GM19467 (cell line): Measurements from ENCODE around the gene MRPL24.
A peak's percentile ranks its signal among the peaks of the same experiment; 100 is the strongest.
"Not testable (repeated sequence)": the region's sequence is repeated elsewhere in the genome, so short reads cannot be mapped to it uniquely, and the experiment has no call there.

Source experiments
- ATAC-seq: cut with Tn5 transposase; IDR thresholded peaks from one replicate; pipeline ENCODE4 v1.9.1; 2021; ENCODE audit warnings: mild to moderate bottlenecking, moderate library complexity; ENCODE audit not compliant: unreplicated experiment

MRPL24 gene

DNA sequence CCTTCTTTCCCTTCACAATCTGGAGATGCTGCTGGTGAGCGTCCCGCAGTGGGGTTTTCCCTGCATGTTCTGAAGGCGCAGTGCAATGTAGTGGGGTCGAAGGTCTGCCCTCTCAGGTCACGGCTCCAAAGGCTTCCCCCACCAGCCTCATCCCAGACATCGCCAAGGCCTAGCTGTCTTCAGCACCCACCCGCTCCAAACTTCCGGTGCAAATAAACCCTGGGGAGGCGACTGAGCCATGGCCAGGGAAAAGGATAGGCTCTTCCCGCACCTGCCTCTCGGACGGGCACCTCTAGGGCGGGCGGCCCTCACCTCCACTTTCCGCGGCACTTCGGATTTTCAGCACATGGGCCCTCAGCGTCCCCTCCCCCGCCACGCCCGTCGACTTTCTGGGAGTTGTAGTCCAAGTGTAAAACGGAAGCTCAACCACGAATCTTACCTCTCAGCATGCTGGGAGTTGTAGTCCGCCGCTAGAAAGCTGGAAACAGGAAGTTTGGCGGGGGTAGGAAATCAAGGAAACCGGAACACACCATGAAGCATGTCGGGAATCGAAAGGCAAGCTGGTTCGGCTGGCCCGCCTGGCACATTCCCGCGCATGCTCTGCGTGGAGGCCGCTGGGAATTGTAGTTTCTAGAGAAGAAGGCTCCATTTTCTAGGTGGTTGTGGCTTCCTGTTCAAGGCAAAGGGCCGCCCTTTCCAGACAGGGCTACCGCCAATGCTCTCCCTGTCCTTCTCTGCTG, at the start of gene MRPL24:
MRPL24 (minus strand) TSS at position 348 of the 740 bp plus-strand sequence. CDS start 2,384 bp downstream, outside the sequence.
- ATAC-seq, result peak; percentile 86

DNA sequence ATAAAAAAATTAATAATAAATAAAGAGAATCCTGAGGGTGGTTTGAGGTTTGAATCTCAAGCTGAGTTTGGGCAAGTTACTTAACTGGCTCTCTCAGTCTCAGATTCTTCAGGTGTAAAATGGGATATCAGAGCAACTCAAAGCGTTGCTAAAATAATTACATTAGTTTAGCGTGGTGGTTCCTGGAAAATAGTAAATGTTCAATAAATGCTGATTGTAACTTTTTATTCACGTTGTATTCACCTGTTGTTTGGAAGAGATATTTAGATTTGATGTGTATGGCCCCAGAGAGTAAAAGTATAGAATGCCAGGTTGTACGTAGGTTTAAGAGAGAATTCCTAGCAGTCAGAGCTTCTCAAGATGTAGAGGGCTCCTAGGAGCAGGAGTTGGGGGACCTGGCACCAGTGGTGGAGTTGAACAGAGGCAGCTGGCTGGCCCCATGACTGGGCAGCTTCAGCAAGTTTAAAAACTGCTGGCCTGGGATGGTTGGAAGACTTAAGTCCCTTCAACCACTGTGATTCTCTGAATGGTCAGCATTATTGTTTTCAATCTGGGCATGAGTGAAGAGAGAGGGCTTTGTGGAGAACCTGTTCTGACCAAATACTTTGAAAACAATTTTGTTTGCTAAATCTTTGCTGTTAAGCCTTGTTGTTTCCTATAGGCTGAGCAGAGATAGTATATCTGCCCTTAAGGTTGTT, 48.9 kb upstream of the MRPL24 start:
- no peak for ATAC-seq

DNA sequence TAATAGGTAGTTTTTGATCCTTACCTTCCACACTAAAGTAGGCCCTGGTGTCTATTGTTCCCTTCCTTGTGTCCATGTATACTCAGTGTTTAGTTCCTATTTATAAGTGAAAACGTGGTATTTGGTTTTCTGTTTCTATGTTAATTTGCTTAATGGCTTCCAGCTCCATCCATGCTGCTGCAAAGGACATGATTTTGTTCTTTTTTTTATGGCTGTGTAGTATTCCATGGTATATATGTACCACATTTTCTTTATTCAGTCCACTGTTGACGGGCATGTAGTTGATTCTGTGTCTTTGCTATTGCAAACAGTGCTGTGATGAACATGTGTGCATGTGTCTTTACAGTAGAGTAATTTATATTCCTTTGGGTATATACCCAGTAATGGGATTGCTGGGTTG, 47.2 kb upstream of the MRPL24 start:
- ATAC-seq, result no peak

DNA sequence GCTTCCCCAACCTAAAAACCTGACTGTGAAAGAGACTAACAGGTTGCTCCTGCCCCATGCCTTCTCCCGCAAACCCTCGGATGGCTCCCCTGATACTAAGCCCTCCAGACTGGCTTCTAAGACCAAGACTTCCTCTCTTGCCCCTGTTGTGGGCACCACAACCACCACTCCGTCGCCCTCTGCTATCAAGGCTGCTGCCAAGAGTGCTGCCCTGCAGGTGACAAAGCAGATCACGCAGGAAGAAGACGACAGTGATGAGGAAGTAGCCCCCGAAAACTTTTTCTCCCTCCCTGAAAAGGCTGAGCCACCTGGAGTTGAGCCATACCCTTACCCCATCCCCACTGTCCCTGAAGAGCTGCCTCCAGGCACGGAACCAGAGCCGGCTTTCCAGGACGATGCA, 45.8 kb upstream of the MRPL24 start:
- ATAC-seq, result no peak

DNA sequence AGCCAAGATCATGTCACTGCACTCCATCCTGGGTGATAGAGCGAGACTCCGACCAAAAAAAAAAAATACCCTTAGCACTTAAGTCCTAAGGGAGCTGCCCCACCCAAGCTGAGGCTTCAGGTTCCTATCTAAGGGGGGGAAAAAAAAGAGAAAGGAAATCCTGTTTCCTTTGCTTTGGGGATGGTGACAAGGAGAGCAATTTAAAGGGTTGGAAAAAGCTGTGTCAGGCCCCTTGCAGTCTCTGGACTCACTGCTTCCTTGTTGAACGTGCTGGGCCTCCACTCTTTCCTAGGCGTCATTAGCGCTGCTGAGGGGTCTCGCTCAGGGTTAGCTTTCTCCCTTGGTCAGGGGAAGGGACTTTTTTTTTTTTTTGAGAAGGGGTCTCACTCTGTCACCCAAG, 44.6 kb upstream of the MRPL24 start:
- no peak for ATAC-seq

DNA sequence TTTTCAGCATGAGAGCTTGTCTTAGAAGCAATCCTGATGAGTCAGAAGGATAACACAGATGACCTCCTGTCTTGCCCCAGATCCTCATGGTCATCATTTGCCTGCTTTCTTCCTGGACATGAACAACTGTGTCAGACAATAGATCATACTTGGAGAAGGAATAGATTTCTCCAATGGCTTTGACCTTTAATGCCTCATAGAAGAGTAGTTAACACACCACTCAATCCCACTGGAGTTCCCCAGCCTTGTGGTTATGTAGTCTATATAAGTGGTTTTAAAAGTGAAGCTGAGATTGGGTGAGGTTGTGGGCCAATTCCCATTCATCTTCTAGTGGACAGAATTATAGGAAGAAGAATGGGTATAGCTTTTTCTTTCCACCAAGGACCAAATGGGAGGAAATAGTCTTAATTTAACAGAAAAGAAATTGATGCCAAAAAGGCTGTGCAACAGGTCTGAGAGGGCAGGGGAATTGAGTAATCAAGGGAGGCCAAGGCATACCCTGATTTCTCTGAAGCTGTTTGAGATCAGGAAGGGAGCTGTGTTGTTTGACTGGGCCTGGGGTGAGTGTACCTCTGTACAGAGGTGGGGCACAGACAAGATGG, 40.8 kb upstream of the MRPL24 start:
- no peak for ATAC-seq

DNA sequence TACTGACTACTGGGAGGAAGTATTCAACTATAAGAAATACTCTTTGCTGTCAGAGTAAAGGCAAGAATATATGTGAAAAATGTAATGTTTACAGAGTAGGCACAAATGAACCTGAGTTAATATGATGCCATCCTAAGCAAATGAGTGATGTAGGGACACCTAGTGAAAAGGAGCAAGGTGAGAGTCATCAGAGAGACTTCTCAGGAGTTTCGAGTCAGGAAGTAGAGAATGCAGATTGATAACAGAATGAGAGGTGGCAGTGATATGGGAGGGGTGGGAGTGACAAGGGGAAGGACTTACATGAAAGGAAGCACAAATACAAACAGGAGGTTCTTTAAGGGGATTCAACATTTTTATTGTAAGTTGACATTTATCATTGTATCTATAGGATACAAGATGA, 36.7 kb upstream of the MRPL24 start:
- no peak for ATAC-seq

DNA sequence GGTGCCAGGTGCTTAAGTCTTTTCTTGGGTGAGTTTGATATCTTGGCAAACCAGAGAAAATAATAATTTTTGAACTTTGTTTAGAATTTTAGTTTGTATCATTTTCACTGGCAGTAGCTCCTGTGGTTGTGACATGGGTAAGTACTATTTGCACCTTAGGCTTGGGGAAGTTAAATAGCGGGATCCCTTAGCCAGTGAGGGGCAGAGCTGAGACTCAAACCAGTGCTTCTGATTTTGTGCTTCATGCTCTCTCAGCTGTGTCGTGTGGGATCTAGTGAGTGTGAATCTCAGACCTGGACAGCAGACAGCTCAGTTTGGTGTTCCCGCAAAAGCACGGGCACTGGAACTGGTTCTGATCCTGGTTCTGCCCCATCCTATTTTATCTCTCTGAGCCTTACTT, 36.1 kb upstream of the MRPL24 start:
- ATAC-seq, result no peak

DNA sequence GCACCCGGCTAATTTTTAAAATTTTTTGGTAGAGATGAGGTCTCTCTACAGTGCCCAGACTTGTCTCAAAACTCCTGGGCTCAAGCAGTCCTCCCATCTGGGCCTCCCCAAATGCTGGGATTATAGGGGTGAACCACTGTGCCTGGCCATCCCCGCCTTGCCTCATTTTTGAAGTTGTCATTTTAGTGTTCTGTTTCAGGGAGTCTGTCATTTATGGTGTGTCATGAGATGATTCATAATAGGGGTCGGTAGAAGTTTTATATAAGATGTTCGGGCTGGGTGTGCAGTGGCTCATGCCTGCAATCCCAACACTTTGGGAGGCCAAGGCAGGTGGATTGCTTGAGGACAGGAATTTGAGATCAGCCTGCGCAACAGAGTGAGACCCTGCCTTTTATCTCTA, 34.9 kb upstream of the MRPL24 start:
- ATAC-seq, result no peak

DNA sequence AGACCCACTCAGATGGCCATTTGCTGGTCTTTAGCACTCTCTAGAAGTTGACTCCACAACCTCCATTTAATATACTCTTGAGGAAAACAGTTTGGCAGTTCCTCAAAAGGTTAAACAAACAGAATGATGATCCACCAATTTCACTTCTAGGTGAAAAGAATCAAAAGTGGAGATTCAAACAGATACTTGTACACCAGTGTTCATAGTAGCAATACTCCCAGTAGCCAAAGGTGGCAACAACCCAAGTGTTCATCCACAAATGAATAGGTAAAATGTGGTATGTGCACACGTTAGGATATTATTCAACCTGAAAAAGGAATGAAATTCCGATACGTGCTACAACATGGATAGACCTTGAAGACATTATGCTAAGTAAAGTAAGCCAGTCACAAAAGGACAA, 32.7 kb upstream of the MRPL24 start:
- ATAC-seq, result no peak

DNA sequence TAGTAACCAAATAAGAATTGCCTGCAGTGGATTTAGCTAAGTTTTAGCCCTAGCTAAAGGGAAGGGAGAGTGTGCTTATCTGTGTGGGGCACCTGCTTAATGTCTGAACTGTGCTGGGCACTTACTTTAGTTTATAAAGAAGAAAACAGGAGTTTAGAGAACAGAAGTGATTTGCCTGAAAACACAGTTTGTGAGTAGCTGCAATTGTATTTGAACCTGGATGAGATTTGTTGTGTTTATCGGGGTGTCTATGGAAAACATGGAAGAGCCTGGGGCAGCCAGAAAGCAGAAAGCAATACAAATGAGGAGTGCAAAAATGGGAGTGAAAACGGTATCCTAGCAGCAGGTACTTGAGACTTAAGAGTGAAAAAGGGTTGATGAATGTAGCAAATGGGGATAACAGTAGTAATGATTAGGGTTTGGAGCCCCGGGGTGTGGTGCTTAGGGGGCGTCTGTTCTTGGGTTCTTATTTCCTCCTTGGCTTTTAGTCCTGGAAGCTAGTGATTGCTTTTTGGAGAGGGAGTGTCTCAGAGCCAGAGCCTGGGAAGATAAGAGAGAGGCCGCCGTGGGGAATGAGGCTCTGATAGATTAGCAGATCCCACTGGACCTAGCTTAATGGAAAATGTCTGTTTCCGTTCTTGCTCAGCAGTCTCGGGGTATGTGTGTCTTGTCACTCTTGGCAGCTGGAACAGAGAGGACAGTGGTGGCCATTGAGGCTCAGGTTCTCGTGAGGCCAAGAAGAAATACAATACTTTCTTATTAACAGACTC, 32.0 kb upstream of the MRPL24 start:
- no peak for ATAC-seq

DNA sequence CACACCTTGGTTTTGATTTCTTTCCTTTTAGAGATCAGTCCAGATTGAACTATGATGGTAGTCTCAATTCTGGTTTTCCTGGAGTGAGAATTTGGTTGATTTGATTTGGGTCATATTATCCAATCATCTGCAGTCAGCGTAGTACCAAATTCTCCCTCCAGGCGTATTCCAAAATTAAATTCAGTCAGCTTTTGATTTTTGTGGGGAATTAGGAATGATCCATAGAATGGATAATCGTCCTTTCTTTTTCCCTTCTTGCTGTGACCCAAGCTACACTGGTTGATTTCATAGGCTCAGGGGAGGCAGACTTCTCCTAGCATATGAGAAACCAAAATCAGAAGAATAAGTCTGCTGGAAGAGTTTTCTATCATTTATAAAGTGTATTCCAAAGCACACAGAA, 31.3 kb upstream of the MRPL24 start:
- no peak for ATAC-seq

DNA sequence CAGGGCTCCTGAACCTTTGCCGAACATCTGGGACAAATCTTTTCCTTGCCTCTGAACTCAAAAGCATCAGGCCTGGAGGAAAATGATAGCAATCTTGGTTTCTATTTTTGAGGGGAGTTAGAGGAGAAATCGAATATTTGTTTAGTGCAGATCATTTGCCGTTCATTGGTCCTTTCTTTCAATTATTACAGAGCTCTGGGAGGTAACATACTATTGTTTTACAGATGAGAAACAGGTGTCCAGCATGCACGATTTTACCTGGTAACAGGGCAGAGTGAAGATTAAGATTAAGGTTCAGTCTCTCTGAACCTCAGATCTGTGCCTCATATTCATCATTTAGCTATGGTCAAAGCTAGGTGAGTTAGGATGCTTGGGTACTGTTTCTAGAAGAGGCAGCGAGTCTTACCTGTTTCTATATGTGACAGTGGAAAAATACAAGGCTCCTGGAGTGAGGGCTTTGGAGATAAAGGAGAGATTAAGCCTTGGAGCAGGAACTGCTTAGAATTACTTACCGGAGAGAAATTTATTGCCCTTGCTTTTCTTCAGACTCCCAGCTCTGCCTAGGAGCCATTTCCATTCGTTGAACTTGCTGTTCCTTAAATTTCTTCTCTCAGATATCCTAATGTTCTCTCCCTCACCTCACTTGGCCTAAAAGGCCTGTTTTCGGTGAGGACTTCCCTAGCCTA, 27.9 kb upstream of the MRPL24 start:
- ATAC-seq, result no peak

DNA sequence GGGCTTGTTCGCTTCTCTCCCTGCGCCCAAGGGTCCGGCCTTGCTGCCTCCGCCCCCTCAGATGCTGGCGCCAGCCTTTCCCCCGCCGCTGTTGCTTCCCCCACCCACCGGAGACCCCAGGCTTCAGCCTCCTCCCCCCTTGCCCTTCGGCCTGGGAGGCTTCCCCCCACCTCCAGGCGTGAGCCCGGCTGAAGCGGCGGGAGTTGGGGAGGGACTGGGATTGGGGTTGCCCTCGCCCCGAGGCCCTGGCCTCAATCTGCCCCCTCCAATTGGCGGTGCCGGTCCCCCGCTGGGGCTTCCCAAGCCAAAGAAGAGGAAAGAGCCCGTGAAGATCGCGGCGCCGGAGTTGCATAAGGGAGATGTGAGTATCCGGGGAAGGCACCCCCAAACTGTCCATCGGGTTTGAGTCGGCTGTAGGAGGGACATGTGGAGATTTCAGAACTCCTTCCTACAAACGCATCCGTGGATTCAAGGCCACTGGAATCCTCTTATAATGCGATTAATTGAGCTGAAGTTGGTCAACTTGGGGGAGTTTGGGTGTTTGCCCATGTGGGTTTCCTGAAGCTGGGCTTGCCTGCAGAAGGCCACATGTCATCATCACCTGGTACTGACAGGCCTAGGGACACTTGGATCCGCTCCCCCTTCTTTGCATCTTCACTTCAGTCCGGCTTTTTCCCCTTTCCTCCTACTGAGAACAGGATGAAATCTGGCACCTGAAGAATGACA, 27.2 kb upstream of the MRPL24 start:
- ATAC-seq, result no peak

DNA sequence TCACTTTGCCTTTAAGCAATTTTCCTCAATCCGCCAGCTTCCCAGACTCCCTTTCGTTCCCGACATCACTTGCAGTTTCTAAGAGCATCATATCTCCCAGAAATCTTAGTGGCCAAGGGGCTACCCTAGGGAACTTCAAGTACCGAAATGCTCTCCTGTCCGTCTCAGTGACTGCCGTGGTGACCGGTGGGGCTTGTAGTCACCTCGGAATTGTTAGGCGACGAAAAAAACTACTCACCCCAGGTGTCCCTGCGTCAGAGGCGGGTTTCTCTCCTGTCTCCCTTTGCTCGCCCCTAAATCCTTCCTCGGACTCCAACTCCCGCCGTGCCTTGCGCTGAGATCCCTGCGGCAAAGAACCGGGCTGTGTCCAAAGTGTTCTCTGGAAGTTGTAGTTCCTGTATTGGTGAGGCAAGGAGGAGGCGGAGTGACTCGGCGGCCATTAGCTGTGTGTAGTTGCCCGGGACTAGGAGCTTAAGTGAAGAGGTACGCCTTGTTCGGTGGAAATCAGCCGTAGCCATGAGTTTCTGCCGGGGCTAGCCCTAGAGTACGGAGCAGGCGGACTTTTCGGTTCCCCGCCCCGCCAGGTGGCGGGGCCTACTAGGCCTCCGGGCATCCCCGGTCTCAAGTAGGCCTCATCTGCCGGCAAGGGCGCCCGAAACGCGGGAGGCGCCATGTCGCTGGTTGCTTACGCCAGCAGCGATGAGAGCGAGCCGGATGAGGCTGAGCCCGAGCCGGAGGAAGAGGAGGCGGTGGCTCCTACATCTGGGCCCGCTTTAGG, 26.4 kb upstream of the MRPL24 start, which contains the start of gene PRCC:
PRCC (plus strand) TSS at position 435 of the 778 bp plus-strand sequence; CDS start at position 672, 237 bp downstream.
- ATAC-seq, result peak; percentile 94

DNA sequence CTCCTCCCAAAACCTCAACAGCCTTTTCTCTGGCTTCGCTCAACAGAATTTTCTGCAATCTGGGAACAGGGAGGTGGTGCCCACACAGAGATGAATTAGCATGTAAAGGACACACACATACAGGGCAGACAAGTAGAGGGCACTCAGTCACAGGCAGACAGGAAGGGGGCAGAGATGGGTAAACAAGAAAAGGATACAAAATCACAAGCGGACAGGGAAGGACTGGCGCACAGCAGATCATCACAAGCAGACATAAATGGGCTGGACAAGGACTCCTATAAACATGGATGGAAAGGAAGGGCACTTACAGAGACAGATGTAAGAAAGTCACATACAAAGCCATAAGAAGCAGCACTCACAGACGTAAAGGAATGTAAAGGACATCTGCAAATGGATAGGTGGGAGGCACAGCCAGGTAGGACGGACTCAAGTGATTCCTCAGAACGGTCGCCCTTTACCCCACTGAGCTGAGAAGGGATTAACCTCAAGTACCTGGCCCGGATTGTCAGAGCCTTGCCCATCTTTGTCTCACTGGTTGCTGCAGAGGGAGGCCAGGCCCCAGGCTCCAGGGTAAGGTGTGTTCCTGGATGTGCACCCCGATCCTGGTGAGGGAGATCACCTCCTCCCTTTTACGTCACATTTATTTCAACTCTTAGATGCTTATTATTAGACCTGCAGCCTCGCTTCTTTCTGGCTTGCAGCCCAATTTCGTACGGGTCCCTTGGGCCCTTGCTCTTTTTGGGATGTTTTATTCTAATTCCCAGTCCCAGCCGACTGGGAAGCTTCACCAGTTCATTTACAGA, 25.6 kb upstream of the MRPL24 start:
- ATAC-seq, result no peak

DNA sequence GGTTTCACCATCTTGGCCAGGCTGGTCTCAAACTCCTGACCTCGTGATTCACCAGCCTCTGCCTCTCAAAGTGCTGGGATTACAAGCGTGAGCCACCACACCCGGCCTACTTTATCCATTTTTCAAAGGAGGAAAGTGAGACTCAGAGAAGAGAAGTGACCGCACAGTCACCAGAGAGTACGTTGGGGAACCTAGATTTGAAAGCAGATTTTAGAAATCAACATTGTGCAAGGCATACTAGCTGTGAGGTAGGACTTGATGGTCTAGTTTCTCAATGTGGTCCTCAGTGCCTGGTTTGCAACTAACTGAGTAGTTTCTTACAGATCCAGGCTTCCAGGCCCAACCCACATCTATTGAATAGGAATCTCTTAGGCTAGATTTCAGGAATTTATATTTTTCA, 24.8 kb upstream of the MRPL24 start:
- no peak for ATAC-seq

DNA sequence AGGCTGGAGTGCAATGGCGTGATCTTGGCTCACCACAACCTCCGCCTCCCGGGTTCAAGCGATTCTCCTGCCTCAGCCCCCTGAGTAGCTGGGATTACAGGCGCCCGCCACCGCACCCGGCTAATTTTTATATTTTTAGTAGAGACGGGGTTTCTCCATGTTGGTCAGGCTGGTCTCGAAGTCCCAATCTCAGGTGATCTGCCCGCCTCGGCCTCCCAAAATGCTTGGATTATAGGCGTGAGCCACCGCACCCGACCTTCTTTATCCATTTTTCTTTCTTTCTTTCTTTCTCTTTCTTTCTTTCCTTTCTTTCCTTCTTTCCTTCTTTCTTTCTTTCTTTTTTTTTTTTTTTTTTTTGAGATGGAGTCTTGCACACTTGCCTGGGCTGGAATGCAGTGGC, 24.2 kb upstream of the MRPL24 start:
- not testable (repeated sequence) for ATAC-seq

DNA sequence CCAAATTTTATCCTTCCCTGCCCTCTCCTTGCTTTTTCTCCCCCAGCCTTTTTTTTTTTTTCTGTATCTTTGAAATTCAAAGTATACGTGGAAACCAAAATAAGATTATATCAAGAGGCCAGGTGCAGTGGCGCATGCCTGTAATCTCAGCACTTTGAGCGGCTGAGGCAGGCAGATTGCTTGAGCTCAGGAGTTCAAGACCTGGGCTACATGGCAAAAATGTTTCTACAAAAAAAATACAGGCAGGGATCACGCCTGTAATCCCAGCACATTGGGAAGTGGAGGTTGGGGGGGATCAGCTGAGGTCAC, 19.9 kb upstream of the MRPL24 start:
- no peak for ATAC-seq
